A549 (cell line): ENCODE measurements around the gene RBPJ. TPM values are rescaled to one million over a fixed set of nuclear protein-coding genes. Genes with fewer than 3 reads are reported as not detected.

Experiments
- ATAC-seq, 2 experiments: fragments of 200-7000 bp in 1 of 2; fragments of >200 bp in 1 of 2; cut with Nextera tagmentation in 1 of 2; cut with Tn5 transposase in 1 of 2; 3 replicates each; pipeline versions ENCODE4 v1.8.0 to v1.9.1; 2018 to 2020; ENCODE audit warnings: mild to moderate bottlenecking in 1 of 2, moderate library complexity in 1 of 2
- CTCF ChIA-PET: fragments of 300-600 bp; sonication (Branson Sonifier 250); formaldehyde crosslinking; extraction: SDS; loops from one replicate; lab custom pipeline; 2021; ENCODE audit warnings: antibody characterized with exemption, inconsistent platforms; lab: Yijun Ruan, JAX
- POLR2A ChIA-PET: fragments of 350-600 bp; formaldehyde crosslinking; extraction: SDS; loops from one replicate; lab custom pipeline; 2021; ENCODE audit warnings: antibody characterized with exemption, inconsistent platforms; lab: Yijun Ruan, JAX
- DNase-seq, 2 experiments: peaks; one replicate each; pipeline versions ENCODE4 v3.0.0 to v3.0.0-alpha.2; 2011 to 2016; ENCODE audit warnings: low read depth in 1 of 2, low spot score in 1 of 2
- FAIRE-seq: peaks from 2 replicates; lab custom pipeline; 2011; peaks lifted over from hg19 to GRCh38; lab: Jason Lieb, UNC
- H3K27ac ChIP-seq, 2 experiments: fragments of >200 bp; sonication (Bioruptor Twin); formaldehyde crosslinking; 3 replicates each; pipeline ENCODE4 v1.5.1; 2016 to 2017
- H3K4me1 ChIP-seq: fragments of >200 bp; sonication (Bioruptor Twin); formaldehyde crosslinking; 3 replicates; pipeline ENCODE4 v1.6.1; 2016
- H3K4me2 ChIP-seq: fragments of >200 bp; sonication (Bioruptor Twin); formaldehyde crosslinking; 3 replicates; pipeline ENCODE4 v1.6.1; 2016
- H3K4me3 ChIP-seq: fragments of >200 bp; sonication (Bioruptor Twin); formaldehyde crosslinking; 3 replicates; pipeline ENCODE4 v1.5.1; 2016
- H3K9me3 ChIP-seq: fragments of >200 bp; sonication (Bioruptor Twin); formaldehyde crosslinking; 3 replicates; pipeline ENCODE4 v1.6.1; 2016
- BHLHE40 ChIP-seq: IDR thresholded peaks from 2 replicates; pipeline ENCODE4 v1.6.1; 2012; ENCODE audit warnings: low read depth, low read length, inconsistent platforms
- CHD4 ChIP-seq: fragments of 200-600 bp; sonication (generic); IDR thresholded peaks from 2 replicates; pipeline ENCODE4 v1.6.1; 2016; ENCODE audit warnings: antibody characterized with exemption, mild to moderate bottlenecking, borderline replicate concordance
- EHF ChIP-seq: fragments of 250-450 bp; sonication (Bioruptor Pico); IDR thresholded peaks from 2 replicates; pipeline ENCODE4 v1.5.0; 2020; ENCODE audit warnings: mild to moderate bottlenecking
- EP300 ChIP-seq, 2 experiments: fragments of >200 bp; sonication (Bioruptor Twin); formaldehyde crosslinking; IDR thresholded peaks; 2 replicates in 1 of 2; 3 replicates in 1 of 2; pipeline ENCODE4 v1.6.1; 2016 to 2017
- ESRRA ChIP-seq: fragments of 150-350 bp; IDR thresholded peaks from 2 replicates; pipeline ENCODE4 v1.6.1; 2014; ENCODE audit warnings: mild to moderate bottlenecking, low read length, borderline replicate concordance
- FOSB ChIP-seq: fragments of 250-450 bp; sonication (Bioruptor Pico); IDR thresholded peaks from 2 replicates; pipeline ENCODE4 v1.5.0; 2020; ENCODE audit warnings: mild to moderate bottlenecking, moderate library complexity
- HDAC2 ChIP-seq: fragments of 200-600 bp; sonication (generic); IDR thresholded peaks from 2 replicates; pipeline ENCODE4 v1.6.1; 2016
- HEYL ChIP-seq: fragments of 250-450 bp; sonication (Bioruptor Pico); IDR thresholded peaks from 2 replicates; pipeline ENCODE4 v1.8.0; 2021; ENCODE audit warnings: mild to moderate bottlenecking, moderate library complexity
- KDM1A ChIP-seq: fragments of 200-600 bp; sonication (generic); IDR thresholded peaks from 2 replicates; pipeline ENCODE4 v1.6.1; 2016; ENCODE audit warnings: low read depth, mild to moderate bottlenecking
- MYC ChIP-seq: IDR thresholded peaks from 2 replicates; pipeline ENCODE4 v1.6.1; 2012; ENCODE audit warnings: mild to moderate bottlenecking, inconsistent platforms, low read length, improper control_type of control experiment, borderline replicate concordance
- NFE2L2 ChIP-seq: fragments of 150-350 bp; conservative IDR thresholded peaks from 2 replicates; pipeline ENCODE4 v1.6.1; 2014; ENCODE audit warnings: low read length
- NPAS2 ChIP-seq: fragments of 250-450 bp; sonication (Bioruptor Pico); IDR thresholded peaks from 2 replicates; pipeline ENCODE4 v1.8.0; 2022; ENCODE audit warnings: mild to moderate bottlenecking, moderate library complexity, borderline replicate concordance
- PHF8 ChIP-seq: fragments of 200-600 bp; sonication (generic); IDR thresholded peaks from 2 replicates; pipeline ENCODE4 v1.6.1; 2016; ENCODE audit warnings: low read depth, mild to moderate bottlenecking, antibody characterized with exemption, moderate library complexity, borderline replicate concordance
- POLR2AphosphoS2 ChIP-seq: conservative IDR thresholded peaks from 2 replicates; pipeline ENCODE4 v1.6.1; 2012; ENCODE audit warnings: low read length, improper control_type of control experiment, inconsistent platforms
- RCOR1 ChIP-seq: fragments of 150-350 bp; IDR thresholded peaks from 2 replicates; pipeline ENCODE4 v1.6.1; 2014; ENCODE audit warnings: antibody characterized with exemption, low read length, low read depth
- RFX5 ChIP-seq: fragments of 450-650 bp; IDR thresholded peaks from 2 replicates; pipeline ENCODE4 v1.7.1; 2014; ENCODE audit warnings: antibody characterized with exemption, mild to moderate bottlenecking, moderate library complexity
- SMC3 ChIP-seq: fragments of >200 bp; sonication (Bioruptor Twin); formaldehyde crosslinking; IDR thresholded peaks from 3 replicates; pipeline ENCODE4 v1.6.1; 2018; ENCODE audit warnings: inconsistent platforms
- SREBF2 ChIP-seq: fragments of 450-650 bp; IDR thresholded peaks from 2 replicates; pipeline ENCODE4 v1.6.1; 2014; ENCODE audit warnings: mild to moderate bottlenecking, moderate library complexity
- TP53 ChIP-seq: fragments of 250-450 bp; sonication (Bioruptor Pico); IDR thresholded peaks from 2 replicates; pipeline ENCODE4 v1.5.0; 2021; ENCODE audit warnings: mild to moderate bottlenecking, moderate library complexity
- ZFP36 ChIP-seq: fragments of 450-650 bp; IDR thresholded peaks from 2 replicates; pipeline ENCODE4 v1.6.1; 2014; ENCODE audit warnings: borderline replicate concordance; ENCODE audit not compliant: partially characterized antibody
- ZNF302 ChIP-seq: fragments of 250-450 bp; sonication (Bioruptor Pico); IDR thresholded peaks from 2 replicates; pipeline ENCODE4 v1.9.0; 2021; ENCODE audit warnings: inconsistent platforms, mild to moderate bottlenecking, moderate library complexity
- ZSCAN20 ChIP-seq: fragments of 250-450 bp; sonication (Bioruptor Pico); IDR thresholded peaks from 2 replicates; pipeline ENCODE4 v1.8.0; 2022; ENCODE audit warnings: mild to moderate bottlenecking, moderate library complexity
- WGBS: methylation state at CpG from one replicate; pipeline ENCODE4 v1.1.6; 2017; ENCODE audit errors: missing lambda C conversion rate; 5-methylcytosine and 5-hydroxymethylcytosine counted together
- polyA plus RNA-seq, 4 experiments: library from polyadenylated mRNA; depleted of rRNA in 3 of 4; stranded (reverse); fragments of >200 nt; fragmentation: RNase III in 1 of 4; extraction: RNeasy Plus Mini Kit Qiagen cat#74134 plus additional on column Dnase treatment in 1 of 4; gene quantifications; 2 replicates in 3 of 4; 3 replicates in 1 of 4; pipeline ENCODE4 v1.2.3, GENCODE V29; 2011 to 2017
- TF ChIP-seq, protein P1 (sequence below): fragments of 250-450 bp; sonication (Bioruptor Pico); IDR thresholded peaks from 2 replicates; pipeline ENCODE4 v1.5.0; 2021; ENCODE audit warnings: mild to moderate bottlenecking, moderate library complexity, borderline replicate concordance
- TF ChIP-seq, protein P2 (sequence below): fragments of >200 bp; sonication (Bioruptor Twin); formaldehyde crosslinking; IDR thresholded peaks from 2 replicates; pipeline ENCODE4 v1.6.1; 2016
- TF ChIP-seq, protein P3 (sequence below): fragments of 200-600 bp; sonication (generic); IDR thresholded peaks from 2 replicates; pipeline ENCODE4 v1.6.1; 2016; ENCODE audit warnings: antibody characterized with exemption, mild to moderate bottlenecking, moderate library complexity
- TF ChIP-seq, protein P4 (sequence below): IDR thresholded peaks from 2 replicates; pipeline ENCODE4 v1.6.1; 2012

Gene RBPJ
- polyA plus RNA-seq, 2 of the 4 experiments (the other 2 are of a cell fraction), result 16.5 to 37.1 TPM

DNA sequence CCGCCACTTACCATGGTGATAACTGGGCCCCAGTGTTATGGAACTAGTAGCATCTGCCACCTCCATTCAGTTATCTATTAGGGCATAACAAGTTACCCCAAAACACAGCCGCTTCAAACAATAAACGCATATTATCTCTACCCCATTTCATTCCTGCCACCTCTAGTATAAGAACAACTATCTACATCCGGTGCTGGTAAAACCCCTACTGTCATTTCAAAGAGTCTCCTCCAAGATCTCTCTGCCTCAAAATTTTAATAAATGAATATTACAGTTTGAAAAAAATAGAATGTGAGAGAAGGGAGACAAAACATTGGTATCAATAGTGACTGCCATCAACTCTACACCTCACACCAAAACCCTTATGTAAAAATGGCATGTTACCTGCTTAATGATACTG, 35.5 kb upstream of the RBPJ start:
- H3K9me3 ChIP-seq, result no peaks in the 10 kb centered on the region
- ChIA-PET CTCF (no interaction called here), POLR2A (no interaction called here)
- FAIRE-seq, result no peak
- DNase-seq, result no peak
- no peak overlapping the region for H3K4me2 ChIP-seq
- no peak overlapping the region for H3K4me3 ChIP-seq
- no peak overlapping the region for H3K27ac ChIP-seq
- ATAC-seq, result no peak
- TF ChIP-seq ZSCAN20 (CRISPR knock-in tag) (no peak), BHLHE40 (no peak), ESRRA (no peak), NPAS2 (CRISPR knock-in tag) (no peak), FOSB (CRISPR knock-in tag) (no peak), POLR2AphosphoS2 (no peak), SREBF2 (no peak), EP300 (IDR thresholded peaks at IDR 0.05) (no peak), NFE2L2 (no peak), ZNF302 (CRISPR knock-in tag) (no peak), HDAC2 (no peak), SMC3 (no peak), KDM1A (no peak)
- TF ChIP-seq, protein P1, sequence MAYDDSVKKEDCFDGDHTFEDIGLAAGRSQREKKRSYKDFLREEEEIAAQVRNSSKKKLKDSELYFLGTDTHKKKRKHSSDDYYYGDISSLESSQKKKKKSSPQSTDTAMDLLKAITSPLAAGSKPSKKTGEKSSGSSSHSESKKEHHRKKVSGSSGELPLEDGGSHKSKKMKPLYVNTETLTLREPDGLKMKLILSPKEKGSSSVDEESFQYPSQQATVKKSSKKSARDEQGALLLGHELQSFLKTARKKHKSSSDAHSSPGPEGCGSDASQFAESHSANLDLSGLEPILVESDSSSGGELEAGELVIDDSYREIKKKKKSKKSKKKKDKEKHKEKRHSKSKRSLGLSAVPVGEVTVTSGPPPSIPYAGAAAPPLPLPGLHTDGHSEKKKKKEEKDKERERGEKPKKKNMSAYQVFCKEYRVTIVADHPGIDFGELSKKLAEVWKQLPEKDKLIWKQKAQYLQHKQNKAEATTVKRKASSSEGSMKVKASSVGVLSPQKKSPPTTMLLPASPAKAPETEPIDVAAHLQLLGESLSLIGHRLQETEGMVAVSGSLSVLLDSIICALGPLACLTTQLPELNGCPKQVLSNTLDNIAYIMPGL (CRISPR knock-in tag), result no peak
- TF ChIP-seq, protein P2, sequence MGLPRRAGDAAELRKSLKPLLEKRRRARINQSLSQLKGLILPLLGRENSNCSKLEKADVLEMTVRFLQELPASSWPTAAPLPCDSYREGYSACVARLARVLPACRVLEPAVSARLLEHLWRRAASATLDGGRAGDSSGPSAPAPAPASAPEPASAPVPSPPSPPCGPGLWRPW, result no peak
- WGBS, result 91% methylated on average over 3 of the region's 4 CpGs
- H3K4me1 ChIP-seq, result peaks cover 8% of the 10 kb centered on the region; the same call in 1 of the 3 replicates

DNA sequence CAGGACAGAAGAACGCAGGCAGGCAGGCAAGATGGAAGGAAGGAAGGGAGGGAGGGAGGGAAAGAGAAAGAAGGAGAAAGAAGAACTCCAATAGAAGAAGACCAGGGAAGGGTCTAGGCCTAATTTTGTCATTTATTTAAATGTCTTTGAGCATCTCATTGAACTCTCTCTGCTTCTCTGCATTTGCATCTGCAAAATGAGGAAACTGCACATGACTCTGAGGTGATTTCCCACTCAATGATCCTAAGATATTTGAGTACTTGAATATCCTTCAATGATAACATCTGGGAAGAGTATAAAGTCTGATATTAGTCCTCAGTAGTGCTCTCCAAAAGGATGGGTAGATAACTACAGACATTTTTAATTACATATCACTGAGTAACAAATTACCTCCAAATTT, 33.1 kb upstream of the RBPJ start:
- ChIA-PET CTCF (no interaction called here), POLR2A (no interaction called here)
- ATAC-seq (no peak), FAIRE-seq (no peak), DNase-seq (no peak)
- peaks cover 8% of the 10 kb centered on the region; the same call in 1 of the 3 replicates for H3K4me1 ChIP-seq
- H3K27ac ChIP-seq, result no peak overlapping the region
- no peak overlapping the region for H3K4me2 ChIP-seq
- 71% methylated on average over 1 of the region's 1 CpG for WGBS
- no peaks in the 10 kb centered on the region for H3K9me3 ChIP-seq
- no peak overlapping the region for H3K4me3 ChIP-seq
- TF ChIP-seq, protein P2, result no peak
- TF ChIP-seq ZFP36 (no peak), BHLHE40 (no peak), PHF8 (no peak), EP300 (IDR thresholded peaks at IDR 0.05) (no peak), SREBF2 (no peak), EHF (CRISPR knock-in tag) (no peak), CHD4 (no peak), RFX5 (no peak), TP53 (CRISPR knock-in tag) (no peak), RCOR1 (no peak)

DNA sequence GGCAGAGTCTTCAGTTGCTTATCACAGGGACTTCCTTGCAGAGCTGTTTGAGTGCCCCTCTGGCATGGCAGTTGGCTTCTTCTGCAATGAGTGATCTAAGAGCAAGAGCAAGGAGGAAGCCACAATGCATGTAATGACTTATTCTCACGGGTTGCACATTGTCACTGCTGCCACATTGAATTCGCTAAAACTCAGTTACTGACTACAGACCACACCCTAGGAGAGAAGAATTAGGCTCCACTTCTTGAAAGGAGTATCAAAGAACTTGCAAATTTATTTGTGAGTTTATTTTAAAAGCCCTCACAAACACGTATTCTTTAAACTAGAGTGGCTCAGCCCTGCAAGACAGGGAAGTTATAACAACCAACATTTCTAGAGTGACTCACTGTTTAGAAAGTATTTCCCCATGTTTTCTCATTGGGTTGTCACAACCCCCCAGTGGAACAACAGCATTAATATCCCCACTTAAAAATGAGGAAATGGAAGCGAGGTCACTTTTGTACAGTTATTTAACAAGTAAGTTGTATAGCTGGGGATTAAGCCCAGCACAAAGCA, 32.4 kb upstream of the RBPJ start:
- H3K27ac ChIP-seq, result no peak overlapping the region
- ATAC-seq (peak in 1 of 2 experiments; percentile 33; a peak in 1 of 6 replicates), DNase-seq (peak in 1 of 2 experiments; percentile 5), FAIRE-seq (no peak)
- TF ChIP-seq, protein P3, sequence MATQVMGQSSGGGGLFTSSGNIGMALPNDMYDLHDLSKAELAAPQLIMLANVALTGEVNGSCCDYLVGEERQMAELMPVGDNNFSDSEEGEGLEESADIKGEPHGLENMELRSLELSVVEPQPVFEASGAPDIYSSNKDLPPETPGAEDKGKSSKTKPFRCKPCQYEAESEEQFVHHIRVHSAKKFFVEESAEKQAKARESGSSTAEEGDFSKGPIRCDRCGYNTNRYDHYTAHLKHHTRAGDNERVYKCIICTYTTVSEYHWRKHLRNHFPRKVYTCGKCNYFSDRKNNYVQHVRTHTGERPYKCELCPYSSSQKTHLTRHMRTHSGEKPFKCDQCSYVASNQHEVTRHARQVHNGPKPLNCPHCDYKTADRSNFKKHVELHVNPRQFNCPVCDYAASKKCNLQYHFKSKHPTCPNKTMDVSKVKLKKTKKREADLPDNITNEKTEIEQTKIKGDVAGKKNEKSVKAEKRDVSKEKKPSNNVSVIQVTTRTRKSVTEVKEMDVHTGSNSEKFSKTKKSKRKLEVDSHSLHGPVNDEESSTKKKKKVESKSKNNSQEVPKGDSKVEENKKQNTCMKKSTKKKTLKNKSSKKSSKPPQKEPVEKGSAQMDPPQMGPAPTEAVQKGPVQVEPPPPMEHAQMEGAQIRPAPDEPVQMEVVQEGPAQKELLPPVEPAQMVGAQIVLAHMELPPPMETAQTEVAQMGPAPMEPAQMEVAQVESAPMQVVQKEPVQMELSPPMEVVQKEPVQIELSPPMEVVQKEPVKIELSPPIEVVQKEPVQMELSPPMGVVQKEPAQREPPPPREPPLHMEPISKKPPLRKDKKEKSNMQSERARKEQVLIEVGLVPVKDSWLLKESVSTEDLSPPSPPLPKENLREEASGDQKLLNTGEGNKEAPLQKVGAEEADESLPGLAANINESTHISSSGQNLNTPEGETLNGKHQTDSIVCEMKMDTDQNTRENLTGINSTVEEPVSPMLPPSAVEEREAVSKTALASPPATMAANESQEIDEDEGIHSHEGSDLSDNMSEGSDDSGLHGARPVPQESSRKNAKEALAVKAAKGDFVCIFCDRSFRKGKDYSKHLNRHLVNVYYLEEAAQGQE, result no peak
- TF ChIP-seq MYC, result no peak
- no peak for TF ChIP-seq HEYL
- TF ChIP-seq, protein P4, sequence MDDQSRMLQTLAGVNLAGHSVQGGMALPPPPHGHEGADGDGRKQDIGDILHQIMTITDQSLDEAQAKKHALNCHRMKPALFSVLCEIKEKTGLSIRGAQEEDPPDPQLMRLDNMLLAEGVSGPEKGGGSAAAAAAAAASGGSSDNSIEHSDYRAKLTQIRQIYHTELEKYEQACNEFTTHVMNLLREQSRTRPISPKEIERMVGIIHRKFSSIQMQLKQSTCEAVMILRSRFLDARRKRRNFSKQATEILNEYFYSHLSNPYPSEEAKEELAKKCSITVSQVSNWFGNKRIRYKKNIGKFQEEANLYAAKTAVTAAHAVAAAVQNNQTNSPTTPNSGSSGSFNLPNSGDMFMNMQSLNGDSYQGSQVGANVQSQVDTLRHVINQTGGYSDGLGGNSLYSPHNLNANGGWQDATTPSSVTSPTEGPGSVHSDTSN, result no peak
- TF ChIP-seq FOSB (CRISPR knock-in tag), result no peak
- no peak for TF ChIP-seq SMC3
- H3K4me1 ChIP-seq, result peaks cover 8% of the 10 kb centered on the region; the same call in 1 of the 3 replicates
- H3K4me2 ChIP-seq, result peak overlapping the region; percentile 15; the same call in 1 of the 3 replicates
- H3K9me3 ChIP-seq, result no peaks in the 10 kb centered on the region
- WGBS, result 51% methylated on average over 4 of the region's 4 CpGs
- no peak overlapping the region for H3K4me3 ChIP-seq
- CTCF ChIA-PET, result interaction anchor here (0.7 kb wide), 1 partner anchor 668 kb away, joined by 3 read pairs; no protein-coding TSS in a partner anchor
- POLR2A ChIA-PET, result no interaction called here
